ENCODE results near the gene RNF148.

DNA sequence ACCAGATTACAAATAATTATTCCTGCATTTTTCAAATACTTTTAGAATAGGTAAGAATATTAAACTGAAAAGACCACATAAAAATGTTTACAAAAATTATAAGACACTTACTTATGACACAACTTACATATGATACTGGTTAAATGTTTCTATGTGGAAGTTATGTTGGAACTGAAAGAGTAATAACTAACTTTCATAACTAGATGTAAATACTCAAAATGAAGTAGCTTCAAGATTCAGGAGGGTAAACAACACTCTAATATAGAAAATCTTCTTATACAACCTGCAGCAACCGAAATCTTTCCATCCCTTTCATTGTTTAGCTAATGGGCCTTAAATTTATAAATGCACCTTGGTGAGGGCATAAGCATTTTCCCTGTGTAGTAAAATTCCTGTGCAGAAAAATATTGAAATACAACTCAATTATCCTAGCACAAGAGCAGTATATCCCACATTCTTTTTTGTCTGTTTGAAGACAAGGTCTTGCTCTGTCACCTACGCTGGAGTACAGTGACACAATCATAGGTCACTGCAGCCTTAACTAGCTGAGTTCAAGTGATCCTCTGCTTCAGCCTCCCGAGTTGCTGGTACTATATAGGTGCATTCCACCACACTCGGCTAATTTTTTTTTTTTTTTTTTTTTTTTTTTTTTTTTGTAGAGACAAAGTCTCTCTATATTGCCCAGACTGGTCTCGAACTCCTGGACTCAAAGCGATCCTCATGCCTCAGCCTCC lies 14.8 kb upstream of the RNF148 start:
- TF ChIP-seq, protein P1, sequence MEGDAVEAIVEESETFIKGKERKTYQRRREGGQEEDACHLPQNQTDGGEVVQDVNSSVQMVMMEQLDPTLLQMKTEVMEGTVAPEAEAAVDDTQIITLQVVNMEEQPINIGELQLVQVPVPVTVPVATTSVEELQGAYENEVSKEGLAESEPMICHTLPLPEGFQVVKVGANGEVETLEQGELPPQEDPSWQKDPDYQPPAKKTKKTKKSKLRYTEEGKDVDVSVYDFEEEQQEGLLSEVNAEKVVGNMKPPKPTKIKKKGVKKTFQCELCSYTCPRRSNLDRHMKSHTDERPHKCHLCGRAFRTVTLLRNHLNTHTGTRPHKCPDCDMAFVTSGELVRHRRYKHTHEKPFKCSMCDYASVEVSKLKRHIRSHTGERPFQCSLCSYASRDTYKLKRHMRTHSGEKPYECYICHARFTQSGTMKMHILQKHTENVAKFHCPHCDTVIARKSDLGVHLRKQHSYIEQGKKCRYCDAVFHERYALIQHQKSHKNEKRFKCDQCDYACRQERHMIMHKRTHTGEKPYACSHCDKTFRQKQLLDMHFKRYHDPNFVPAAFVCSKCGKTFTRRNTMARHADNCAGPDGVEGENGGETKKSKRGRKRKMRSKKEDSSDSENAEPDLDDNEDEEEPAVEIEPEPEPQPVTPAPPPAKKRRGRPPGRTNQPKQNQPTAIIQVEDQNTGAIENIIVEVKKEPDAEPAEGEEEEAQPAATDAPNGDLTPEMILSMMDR (IDR thresholded peaks at IDR 0.05; ENCODE audit: insufficient read depth, low read length): no peak
- no peak for TF ChIP-seq POLR2AphosphoS5 (IDR thresholded peaks at IDR 0.05; ENCODE audit: low read depth)
- TF ChIP-seq SPI1 (IDR thresholded peaks at IDR 0.05; ENCODE audit: borderline replicate concordance, low read depth): no peak
- TF ChIP-seq, protein P2, sequence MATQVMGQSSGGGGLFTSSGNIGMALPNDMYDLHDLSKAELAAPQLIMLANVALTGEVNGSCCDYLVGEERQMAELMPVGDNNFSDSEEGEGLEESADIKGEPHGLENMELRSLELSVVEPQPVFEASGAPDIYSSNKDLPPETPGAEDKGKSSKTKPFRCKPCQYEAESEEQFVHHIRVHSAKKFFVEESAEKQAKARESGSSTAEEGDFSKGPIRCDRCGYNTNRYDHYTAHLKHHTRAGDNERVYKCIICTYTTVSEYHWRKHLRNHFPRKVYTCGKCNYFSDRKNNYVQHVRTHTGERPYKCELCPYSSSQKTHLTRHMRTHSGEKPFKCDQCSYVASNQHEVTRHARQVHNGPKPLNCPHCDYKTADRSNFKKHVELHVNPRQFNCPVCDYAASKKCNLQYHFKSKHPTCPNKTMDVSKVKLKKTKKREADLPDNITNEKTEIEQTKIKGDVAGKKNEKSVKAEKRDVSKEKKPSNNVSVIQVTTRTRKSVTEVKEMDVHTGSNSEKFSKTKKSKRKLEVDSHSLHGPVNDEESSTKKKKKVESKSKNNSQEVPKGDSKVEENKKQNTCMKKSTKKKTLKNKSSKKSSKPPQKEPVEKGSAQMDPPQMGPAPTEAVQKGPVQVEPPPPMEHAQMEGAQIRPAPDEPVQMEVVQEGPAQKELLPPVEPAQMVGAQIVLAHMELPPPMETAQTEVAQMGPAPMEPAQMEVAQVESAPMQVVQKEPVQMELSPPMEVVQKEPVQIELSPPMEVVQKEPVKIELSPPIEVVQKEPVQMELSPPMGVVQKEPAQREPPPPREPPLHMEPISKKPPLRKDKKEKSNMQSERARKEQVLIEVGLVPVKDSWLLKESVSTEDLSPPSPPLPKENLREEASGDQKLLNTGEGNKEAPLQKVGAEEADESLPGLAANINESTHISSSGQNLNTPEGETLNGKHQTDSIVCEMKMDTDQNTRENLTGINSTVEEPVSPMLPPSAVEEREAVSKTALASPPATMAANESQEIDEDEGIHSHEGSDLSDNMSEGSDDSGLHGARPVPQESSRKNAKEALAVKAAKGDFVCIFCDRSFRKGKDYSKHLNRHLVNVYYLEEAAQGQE (IDR thresholded peaks at IDR 0.05; ENCODE audit: insufficient replicate concordance, low read depth): no peak
- no peak for TF ChIP-seq GABPA (IDR thresholded peaks at IDR 0.05; ENCODE audit: low read depth)

Measured in HL-60 (cell line).